GM10847 (cell line): ENCODE measurements around the gene MRPS7.

ENCODE experiments used
- POLR2A ChIP-seq: IDR thresholded peaks from 2 replicates; pipeline ENCODE4 v1.6.1; 2011; ENCODE audit not compliant: insufficient read length; ENCODE audit errors: extremely low read depth

Gene MRPS7

DNA sequence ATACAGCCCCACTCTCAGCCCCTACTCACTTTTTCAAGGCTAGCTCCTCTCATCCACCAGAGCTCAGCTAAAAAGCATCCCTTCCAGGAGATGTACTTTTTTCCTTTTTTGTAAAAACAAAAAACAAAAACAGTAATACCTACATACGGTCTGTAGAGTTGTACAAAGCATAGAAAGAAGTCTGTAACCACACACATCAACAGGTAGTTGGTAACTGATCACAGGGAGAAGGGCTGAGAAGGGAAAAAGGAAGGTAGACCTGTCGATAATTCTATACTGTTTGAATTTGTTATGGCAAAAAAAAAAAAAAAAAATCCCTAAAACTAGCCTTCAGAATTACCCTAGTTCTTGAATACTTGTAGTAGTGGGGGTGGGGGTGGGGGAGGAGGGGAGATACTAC lies 26.7 kb downstream of the MRPS7 start:
- no peak for TF ChIP-seq POLR2A

DNA sequence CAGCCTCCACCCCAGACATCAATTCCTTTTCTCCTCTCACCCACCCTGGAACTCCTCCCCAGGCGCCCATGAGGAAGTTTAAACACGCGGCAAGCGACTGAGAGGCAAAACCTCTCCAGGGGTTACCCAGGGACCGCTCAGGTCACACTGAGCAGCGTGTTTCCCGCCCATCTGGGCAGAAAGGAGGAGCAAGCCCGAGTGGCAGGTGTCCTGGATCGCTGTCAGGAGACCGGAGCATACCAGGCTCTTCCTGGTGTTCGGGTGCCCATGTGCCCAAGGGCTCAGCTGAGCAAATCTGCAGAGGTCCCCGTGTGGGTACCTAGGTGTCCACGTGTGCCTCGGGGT lies 27.1 kb downstream of the MRPS7 start:
- TF ChIP-seq POLR2A, result no peak

DNA sequence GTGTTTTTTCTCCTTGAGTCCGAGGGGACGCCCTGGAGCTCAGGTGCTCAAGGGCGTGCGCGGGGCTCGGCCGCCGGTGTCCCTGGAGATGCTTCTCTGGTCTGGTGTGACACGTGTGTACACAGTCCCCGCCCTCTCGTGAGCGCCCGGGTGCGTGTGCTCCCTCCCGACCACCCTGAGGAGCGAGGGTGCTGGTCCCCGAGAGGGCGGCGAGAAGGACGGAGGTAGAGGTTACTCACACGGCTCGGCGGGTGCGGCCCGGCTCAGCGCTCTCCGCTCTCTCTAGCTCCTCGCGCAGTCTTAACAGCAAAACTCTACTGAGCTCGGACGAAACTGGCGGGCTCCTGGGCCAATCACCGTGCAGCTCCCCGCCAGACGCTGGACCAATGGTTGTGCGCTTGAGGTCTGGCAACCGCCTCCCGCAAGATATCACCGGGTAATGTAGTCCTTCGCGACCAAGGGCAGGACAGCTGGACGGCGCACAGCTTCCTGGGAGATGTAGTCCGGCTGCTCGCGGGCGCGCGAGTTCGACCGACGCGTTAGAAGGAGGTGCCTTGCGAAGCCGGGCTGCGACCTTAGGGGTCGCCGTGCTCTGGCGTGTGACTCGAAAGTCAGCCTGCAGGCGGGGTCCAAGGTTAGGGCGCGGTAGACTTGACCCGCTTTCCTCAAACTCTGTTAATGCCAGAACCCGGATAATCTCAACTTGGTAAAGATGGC lies 27.6 kb downstream of the MRPS7 start, which contains the start of gene SLC25A19:
TSS of gene SLC25A19 (minus strand) at position 319 of the 717 bp plus-strand sequence. CDS start 2,669 bp downstream, outside the sequence.
- peak; percentile 94 for TF ChIP-seq POLR2A

GRCh38 chr17:75289832-75290337 lies 28.2 kb downstream of the MRPS7 start:
- no peak for TF ChIP-seq POLR2A

GRCh38 chr17:75295201-75296158 lies 33.8 kb downstream of the MRPS7 start:
- peak; percentile 23 for TF ChIP-seq POLR2A

- TF ChIP-seq POLR2A, result no peak
Observed at GRCh38 chr17:75300280-75300679, 38.6 kb downstream of the MRPS7 start.

DNA sequence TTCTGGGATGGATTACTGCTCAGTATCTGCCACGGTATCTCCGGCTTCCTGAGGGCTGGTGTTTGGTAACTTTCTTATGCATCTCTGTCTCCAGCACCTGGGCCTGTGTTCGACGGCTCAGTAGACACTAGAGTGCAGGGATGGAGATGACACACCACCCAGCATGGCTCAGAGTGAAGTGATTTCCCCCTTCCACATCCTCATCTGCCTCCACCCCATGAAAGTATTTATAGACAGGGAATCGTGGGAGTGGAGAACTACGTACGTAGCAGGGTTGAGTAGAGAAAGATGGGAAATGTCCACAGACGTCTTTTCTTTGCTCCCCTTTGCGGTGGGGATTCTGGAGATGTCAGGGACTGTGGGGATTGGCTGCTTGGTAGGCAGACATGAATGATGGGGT lies 39.4 kb downstream of the MRPS7 start:
- no peak for TF ChIP-seq POLR2A

- TF ChIP-seq POLR2A, result no peak
Observed at GRCh38 chr17:75301502-75302206, 40.0 kb downstream of the MRPS7 start.

DNA sequence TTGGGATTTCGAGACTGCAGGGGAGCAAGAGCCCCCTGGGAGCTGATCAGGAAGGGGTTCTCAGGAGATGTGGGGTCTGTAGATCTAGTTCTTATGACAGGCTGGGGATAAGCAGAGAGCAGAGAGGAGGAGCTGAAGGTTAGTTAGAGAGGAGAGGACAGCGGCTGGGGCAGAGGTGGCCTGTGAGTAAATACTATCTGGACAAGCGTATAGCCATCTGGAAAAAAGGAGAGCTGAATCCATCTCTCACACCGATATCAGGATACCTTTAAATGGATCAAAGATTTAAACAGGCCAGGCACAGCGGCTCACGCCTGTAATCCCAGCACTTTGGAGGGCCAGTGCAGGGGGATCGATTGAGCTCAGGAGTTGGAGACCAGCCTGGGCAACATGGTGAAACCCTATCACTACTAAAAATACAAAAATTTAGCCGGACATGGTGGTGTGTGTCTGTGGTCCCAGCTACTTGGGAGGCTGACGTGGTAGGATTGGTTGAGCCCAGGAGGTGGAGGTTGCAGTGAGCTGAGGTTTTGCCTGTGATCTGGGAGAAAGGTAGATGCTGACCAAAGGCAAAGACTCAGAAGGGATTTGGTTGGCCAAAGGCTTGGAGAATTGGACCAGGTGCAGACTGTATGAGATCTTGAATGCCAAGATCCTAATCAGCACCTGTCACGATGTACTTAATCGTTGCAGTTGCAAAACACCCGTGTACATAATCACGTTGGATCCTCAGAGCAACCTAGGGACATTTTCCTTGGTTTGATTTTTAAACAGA lies 46.5 kb downstream of the MRPS7 start:
- no peak for TF ChIP-seq POLR2A

DNA sequence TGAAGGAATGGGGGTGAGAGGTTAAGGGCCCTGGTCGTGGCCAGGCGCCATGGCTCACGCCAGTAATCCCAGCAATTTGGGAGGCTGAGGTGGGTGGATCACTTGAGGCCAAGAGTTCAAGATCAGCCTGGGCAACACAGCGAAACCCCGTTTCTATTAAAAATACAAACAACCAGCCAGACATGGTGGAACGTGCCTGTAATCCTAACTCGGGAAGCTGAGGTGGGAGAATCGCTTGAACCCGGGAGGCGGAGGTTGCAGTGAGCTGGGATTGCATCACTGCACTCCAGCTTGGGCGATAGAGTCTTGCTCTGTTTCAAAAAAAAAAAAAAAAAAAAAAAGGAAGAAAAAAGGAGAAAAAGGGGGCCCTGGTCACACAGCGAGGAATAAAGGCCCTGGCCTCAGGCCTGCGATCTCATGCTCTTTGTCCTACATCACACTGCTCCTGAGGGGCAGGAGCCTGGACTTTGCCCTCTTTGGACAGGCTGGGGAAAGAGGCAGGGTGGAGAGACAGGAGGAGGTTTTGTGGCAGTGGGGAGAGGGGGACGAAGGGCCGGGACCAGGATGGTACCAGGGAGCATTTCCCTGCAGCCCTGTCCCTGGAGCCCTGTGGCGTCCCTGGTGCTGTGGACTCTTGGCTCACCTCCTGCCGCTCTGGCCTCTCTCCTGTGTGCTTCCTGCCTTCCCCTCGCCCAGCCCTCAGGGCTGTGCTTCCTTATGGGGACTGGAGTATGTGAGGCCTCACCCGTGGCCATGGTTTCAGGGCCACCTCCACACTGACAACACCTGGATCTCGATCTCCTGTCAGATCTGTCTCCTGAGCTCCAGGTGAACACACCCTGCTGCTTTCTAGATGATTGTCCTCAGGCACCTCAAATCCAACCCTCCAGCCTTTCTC lies 47.3 kb downstream of the MRPS7 start:
- TF ChIP-seq POLR2A, result no peak

- TF ChIP-seq POLR2A, result no peak
Observed at GRCh38 chr17:75313941-75314551, 52.4 kb downstream of the MRPS7 start.

- no peak for TF ChIP-seq POLR2A
Observed at GRCh38 chr17:75315541-75316243, 54.0 kb downstream of the MRPS7 start.
